ENCODE measurements around the gene SIGLEC8.
"Not testable (repeated sequence)": the region's sequence is repeated elsewhere in the genome, so short reads cannot be mapped to it uniquely, and the experiment has no call there.

Gene SIGLEC8

GRCh38 chr19:51471527-51471926 lies 13.3 kb upstream of the SIGLEC8 start:
- DNase-seq (ENCODE audit: insufficient read length), result no peak
- TF ChIP-seq TAF1 (IDR thresholded peaks at IDR 0.05; ENCODE audit: borderline replicate concordance, low read depth, low read length) (no peak), POLR2AphosphoS5 (IDR thresholded peaks at IDR 0.05; ENCODE audit: low read depth, low read length) (no peak), POLR2A (IDR thresholded peaks at IDR 0.05; ENCODE audit: low read depth, low read length) (no peak)
- FAIRE-seq, result no peak

DNA sequence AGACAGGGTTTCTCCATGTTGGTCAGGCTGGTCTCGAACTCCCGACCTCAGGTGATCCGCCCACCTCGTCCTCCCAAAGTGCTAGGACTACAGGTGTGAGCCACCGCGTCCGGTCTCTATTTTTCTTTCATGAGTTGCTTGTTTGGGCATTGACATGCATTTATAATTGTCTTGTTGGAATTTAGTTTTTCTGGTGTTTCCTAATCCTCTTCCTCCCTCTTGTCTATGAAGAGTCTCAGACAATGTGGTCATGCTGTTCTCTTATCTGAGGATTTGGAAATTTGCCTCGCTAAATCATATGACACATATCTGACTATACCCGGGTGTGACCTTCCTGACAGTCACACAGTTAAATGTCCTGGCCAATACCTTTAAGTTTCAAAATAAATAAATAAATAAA lies 12.7 kb upstream of the SIGLEC8 start:
- DNase-seq (ENCODE audit: insufficient read length) (no peak), FAIRE-seq (no peak)
- TF ChIP-seq POLR2A (IDR thresholded peaks at IDR 0.05; ENCODE audit: low read depth, low read length) (no peak), TAF1 (IDR thresholded peaks at IDR 0.05; ENCODE audit: borderline replicate concordance, low read depth, low read length) (no peak), POLR2AphosphoS5 (IDR thresholded peaks at IDR 0.05; ENCODE audit: low read depth, low read length) (no peak)

- no peak for DNase-seq (ENCODE audit: insufficient read length)
- no peak for TF ChIP-seq TAF1 (IDR thresholded peaks at IDR 0.05; ENCODE audit: borderline replicate concordance, low read depth, low read length)
- TF ChIP-seq POLR2A (IDR thresholded peaks at IDR 0.05; ENCODE audit: low read depth, low read length), result no peak
- TF ChIP-seq POLR2AphosphoS5 (IDR thresholded peaks at IDR 0.05; ENCODE audit: low read depth, low read length), result no peak
- no peak for FAIRE-seq
Observed at GRCh38 chr19:51469629-51470028, 11.4 kb upstream of the SIGLEC8 start.

GRCh38 chr19:51469162-51469561 lies 10.9 kb upstream of the SIGLEC8 start:
- FAIRE-seq (no peak), DNase-seq (ENCODE audit: insufficient read length) (no peak)
- TF ChIP-seq POLR2AphosphoS5 (IDR thresholded peaks at IDR 0.05; ENCODE audit: low read depth, low read length), result no peak
- no peak for TF ChIP-seq TAF1 (IDR thresholded peaks at IDR 0.05; ENCODE audit: borderline replicate concordance, low read depth, low read length)
- no peak for TF ChIP-seq POLR2A (IDR thresholded peaks at IDR 0.05; ENCODE audit: low read depth, low read length)

- no peak for TF ChIP-seq TAF1 (IDR thresholded peaks at IDR 0.05; ENCODE audit: borderline replicate concordance, low read depth, low read length)
- no peak for TF ChIP-seq POLR2A (IDR thresholded peaks at IDR 0.05; ENCODE audit: low read depth, low read length)
- TF ChIP-seq POLR2AphosphoS5 (IDR thresholded peaks at IDR 0.05; ENCODE audit: low read depth, low read length), result no peak
- FAIRE-seq (no peak), DNase-seq (ENCODE audit: insufficient read length) (no peak)
Observed at GRCh38 chr19:51468545-51468920, 10.3 kb upstream of the SIGLEC8 start.

DNA sequence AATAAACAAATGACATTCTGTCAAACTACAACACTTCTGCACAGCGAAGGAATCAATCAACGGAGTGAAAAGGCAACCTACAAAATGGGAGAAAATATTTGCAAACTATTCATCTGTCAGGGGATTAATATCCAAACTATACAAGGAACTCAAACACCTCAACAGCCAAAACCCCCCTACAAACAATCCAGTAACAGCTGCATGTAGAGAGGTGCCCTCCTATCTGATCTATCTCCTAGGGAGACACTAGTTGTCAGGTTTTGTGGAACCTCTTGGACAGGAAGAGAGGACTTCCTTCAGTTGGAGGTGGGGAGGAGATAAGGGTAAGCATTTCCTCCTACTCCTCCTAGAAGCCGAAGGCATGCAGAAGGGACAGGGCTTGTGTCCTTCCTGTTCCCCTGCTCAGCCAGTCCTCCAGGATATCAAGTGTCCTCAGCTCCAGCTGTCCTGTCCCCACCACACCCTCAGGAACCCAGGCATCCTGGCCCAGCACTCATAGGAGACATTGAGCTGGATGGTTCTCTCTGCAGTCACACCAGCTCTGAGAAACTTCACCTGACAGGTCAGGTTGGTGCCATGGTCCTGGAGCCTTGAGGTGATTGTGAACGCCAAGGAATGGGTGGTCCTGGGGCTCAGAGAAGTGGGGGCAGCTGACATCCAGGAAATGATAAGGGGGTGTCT lies 9.8 kb upstream of the SIGLEC8 start:
- DNase-seq (ENCODE audit: insufficient read length) (no peak), FAIRE-seq (no peak)
- TF ChIP-seq POLR2A (IDR thresholded peaks at IDR 0.05; ENCODE audit: low read depth, low read length), result no peak
- TF ChIP-seq POLR2AphosphoS5 (IDR thresholded peaks at IDR 0.05; ENCODE audit: low read depth, low read length), result no peak
- TF ChIP-seq TAF1 (IDR thresholded peaks at IDR 0.05; ENCODE audit: borderline replicate concordance, low read depth, low read length), result no peak

DNA sequence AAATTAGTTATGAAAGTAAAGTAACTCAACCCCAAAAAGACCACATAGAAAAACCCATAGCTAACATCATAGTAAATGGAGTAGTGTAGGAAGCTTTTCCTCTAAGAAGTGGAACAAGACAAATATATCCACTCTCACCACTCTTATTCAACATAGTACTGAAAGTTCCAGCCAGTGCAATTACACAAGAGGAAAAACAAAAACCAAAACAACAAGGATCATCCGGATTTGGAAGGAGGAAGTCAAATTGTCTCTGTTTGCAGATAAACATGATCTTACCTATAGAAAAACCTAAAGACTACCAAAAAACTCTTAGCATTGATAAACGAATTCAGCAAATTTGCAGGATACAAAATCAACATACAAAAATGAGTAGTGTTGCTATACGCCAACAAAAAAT lies 8.5 kb upstream of the SIGLEC8 start:
- DNase-seq (ENCODE audit: insufficient read length), result no peak
- TF ChIP-seq POLR2A (IDR thresholded peaks at IDR 0.05; ENCODE audit: low read depth, low read length), result no peak
- no peak for TF ChIP-seq TAF1 (IDR thresholded peaks at IDR 0.05; ENCODE audit: borderline replicate concordance, low read depth, low read length)
- TF ChIP-seq POLR2AphosphoS5 (IDR thresholded peaks at IDR 0.05; ENCODE audit: low read depth, low read length), result no peak
- FAIRE-seq, result no peak

- DNase-seq (ENCODE audit: insufficient read length); FAIRE-seq: not testable (repeated sequence)
Observed at GRCh38 chr19:51463976-51464581, 5.8 kb upstream of the SIGLEC8 start.

GRCh38 chr19:51462681-51463080 lies 4.4 kb upstream of the SIGLEC8 start:
- no peak for TF ChIP-seq POLR2A (IDR thresholded peaks at IDR 0.05; ENCODE audit: low read depth, low read length)
- no peak for TF ChIP-seq TAF1 (IDR thresholded peaks at IDR 0.05; ENCODE audit: borderline replicate concordance, low read depth, low read length)
- no peak for TF ChIP-seq POLR2AphosphoS5 (IDR thresholded peaks at IDR 0.05; ENCODE audit: low read depth, low read length)
- DNase-seq (ENCODE audit: insufficient read length) (no peak), FAIRE-seq (no peak)

DNA sequence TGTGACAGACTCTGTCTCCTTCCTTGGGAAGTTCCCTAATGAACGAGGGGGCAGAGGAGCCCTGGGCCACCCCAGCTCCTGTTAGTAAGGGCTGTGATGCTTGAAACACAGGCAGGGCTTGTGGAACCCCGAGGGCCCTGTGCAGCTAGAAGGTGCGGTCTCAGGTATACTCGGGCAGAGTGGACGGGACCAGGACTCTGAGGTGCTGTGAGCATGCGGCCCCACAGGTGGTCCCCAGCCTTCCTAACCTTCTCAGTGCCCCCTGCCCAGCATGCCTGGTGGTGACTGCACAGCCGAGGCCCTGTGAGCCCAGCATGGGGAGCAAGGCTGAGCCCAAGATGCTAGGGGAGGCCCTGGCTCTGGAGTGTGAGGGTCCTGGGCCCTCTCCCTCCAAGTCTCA lies 4.0 kb upstream of the SIGLEC8 start:
- FAIRE-seq, result no peak
- no peak for DNase-seq (ENCODE audit: insufficient read length)
- TF ChIP-seq POLR2A (IDR thresholded peaks at IDR 0.05; ENCODE audit: low read depth, low read length), result no peak
- TF ChIP-seq TAF1 (IDR thresholded peaks at IDR 0.05; ENCODE audit: borderline replicate concordance, low read depth, low read length), result no peak
- no peak for TF ChIP-seq POLR2AphosphoS5 (IDR thresholded peaks at IDR 0.05; ENCODE audit: low read depth, low read length)

- FAIRE-seq (no peak), DNase-seq (ENCODE audit: insufficient read length) (no peak)
- TF ChIP-seq TAF1 (IDR thresholded peaks at IDR 0.05; ENCODE audit: borderline replicate concordance, low read depth, low read length) (no peak), POLR2AphosphoS5 (IDR thresholded peaks at IDR 0.05; ENCODE audit: low read depth, low read length) (no peak), POLR2A (IDR thresholded peaks at IDR 0.05; ENCODE audit: low read depth, low read length) (no peak)
Observed at GRCh38 chr19:51461723-51462161, 3.5 kb upstream of the SIGLEC8 start.

DNA sequence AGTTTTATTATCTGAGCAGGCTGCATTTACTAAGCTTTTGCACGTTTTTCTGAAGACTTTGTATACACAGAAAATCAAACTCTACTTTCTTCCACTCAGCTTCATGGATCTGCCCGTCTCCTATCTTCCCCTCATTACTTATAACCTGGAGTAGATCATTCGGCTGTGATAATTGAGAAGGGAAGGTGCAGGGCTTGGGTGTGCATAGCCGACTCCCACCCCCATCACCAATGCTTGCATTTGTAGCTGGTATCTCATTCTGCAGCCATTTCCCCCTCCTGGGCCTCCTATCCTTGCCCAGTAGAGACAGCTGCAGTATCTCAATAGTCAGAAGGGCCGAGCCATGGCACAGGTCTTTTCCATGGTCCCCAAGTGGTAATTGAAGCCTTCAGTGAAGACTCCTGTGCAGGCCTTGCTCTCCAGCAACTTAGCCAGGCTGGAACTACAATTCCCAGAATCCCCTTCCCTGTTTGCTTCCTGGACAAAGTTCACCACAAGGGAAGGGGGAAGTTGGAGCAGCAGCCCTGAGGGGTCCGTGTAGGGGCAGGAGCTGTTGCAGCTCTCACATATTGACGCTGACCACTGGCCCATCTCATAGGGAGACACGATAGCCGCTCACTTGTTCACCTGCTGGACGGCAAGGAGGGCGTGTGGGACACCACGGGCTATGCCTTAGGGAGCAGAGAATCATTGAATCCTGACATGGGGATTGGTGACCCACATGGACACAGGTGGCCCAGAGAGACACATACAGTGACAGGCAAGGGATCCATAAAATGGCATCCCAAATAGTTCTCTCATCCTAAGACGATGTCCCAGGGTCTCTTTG lies 2.1 kb upstream of the SIGLEC8 start:
- DNase-seq (ENCODE audit: insufficient read length) (no peak), FAIRE-seq (no peak)

More for the DNA sequence above, 2.1 kb upstream of the SIGLEC8 start:
- TF ChIP-seq POLR2AphosphoS5 (IDR thresholded peaks at IDR 0.05; ENCODE audit: low read depth, low read length), result no peak
- no peak for TF ChIP-seq POLR2A (IDR thresholded peaks at IDR 0.05; ENCODE audit: low read depth, low read length)
- no peak for TF ChIP-seq TAF1 (IDR thresholded peaks at IDR 0.05; ENCODE audit: borderline replicate concordance, low read depth, low read length)

All from GM12892 (cell line).